GM19372 (cell line): ENCODE data around the gene CCDC194.
"Not testable (repeated sequence)": the region's sequence is repeated elsewhere in the genome, so short reads cannot be mapped to it uniquely, and the experiment has no call there.

Experiments used
- ATAC-seq: cut with Tn5 transposase; IDR thresholded peaks from one replicate; pipeline ENCODE4 v1.9.1; 2021; ENCODE audit warnings: mild to moderate bottlenecking, low read depth, moderate library complexity; ENCODE audit not compliant: unreplicated experiment

The CCDC194 gene

DNA sequence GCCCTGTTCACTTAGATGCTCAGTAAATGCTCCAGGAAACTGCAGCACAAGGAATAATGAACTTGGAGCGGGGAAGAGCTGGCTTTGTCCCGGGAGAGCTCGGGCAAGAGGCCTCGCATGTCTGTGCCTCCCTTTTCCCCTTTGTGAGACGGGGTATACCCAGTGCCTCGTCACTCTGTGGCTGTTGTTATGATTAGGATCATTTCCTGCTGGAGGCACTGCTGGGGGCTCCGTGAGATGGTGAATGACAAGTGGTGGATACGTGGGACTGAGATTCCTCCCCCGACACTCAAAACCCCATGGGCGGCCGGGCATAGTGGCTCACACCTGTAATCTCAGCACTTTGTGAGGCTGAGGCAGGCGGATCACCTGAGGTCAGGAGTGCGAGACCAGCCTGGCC is 15.7 kb downstream of the CCDC194 start:
- ATAC-seq, result no peak

DNA sequence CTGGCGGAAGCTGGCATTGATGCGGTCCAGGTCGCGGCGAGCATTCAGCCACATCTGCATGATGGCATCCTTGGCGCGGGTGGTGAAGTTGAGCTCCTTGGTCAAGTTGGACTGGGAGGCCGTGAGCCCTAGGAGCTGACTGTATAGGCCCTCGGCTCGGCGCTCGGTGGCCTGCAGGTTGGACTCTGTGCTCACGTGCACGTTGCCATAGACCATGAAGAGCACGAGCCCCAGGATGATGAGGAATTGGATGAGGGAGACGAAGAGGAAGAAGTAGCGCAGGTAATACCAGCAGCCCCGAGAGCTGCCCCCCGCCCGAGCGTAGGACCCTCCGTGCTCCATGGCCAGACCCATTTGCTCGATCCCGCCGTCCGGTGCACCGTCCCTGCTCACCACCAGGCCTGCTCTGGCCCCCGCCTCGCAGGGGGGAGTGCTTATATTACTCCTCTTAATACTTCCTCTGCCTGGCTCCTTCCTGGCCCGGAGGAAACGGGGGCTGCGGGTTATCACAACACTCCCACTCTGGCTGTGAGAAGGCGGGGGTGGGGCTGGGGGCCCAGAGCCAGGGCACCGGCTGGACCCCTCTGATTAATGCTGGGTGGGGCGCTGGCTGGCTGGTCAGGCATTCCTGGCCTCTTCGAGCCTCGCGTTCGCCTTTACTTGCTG is 16.9 kb downstream of the CCDC194 start, which contains the start of gene PLVAP:
Gene PLVAP, minus strand, starts transcription at position 408 of the 666 bp plus-strand sequence. Its CDS starts 54 bp downstream, at position 354.
- ATAC-seq, result no peak

DNA sequence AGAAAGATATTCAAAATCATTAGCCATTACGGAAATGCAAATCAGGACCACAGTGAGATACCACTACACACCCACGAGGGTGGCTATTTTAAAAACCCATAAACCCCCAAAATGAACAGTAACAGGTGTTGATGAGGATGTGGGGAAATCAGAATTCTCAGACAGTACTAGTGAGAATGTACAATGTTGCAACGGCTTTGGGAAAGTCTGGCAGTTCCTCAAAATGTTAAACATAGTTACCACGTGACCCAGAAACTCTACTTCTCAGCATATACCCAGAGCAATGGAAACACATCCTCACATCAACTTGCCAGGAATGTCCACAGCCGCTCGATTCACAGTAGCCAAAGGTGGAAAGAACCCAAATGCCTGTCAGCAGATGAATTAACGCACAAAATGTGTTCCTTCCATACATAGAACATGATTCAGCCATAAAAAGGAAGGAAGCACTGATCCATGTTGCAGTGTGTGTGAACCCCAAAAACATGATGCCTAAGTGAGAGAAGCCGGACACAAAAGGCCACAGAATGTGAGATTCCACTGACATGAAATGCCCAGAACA is 23.9 kb downstream of the CCDC194 start:
- peak; percentile 88 for ATAC-seq

DNA sequence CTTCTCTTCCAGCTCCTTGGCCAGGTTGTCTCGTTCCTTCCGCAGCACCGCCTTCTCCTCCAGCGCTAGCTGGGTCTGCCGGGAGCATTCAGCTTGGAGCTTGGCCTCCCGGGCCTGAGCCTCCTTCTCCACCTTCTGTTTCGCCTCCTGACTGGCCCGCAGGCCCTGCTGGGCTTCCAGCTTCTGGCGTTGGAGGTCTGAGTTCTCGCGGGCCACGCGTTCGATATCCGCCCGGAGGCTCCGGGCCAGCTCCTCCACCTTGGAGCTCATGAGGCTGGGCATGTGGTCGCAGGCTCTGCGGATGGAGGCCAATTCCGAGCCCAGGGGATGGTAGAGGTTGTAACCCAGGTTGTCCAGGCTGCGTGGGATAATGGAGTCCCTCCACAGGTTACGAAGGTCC is 28.6 kb downstream of the CCDC194 start:
- ATAC-seq, result no peak

- not testable (repeated sequence) for ATAC-seq
These were observed 30.0 kb downstream of the CCDC194 start for GRCh38 chr19:17363852-17364605.

GRCh38 chr19:17359905-17360800 is 33.8 kb downstream of the CCDC194 start:
- no peak for ATAC-seq

GRCh38 chr19:17358395-17358794 is 35.6 kb downstream of the CCDC194 start:
- ATAC-seq, result no peak

DNA sequence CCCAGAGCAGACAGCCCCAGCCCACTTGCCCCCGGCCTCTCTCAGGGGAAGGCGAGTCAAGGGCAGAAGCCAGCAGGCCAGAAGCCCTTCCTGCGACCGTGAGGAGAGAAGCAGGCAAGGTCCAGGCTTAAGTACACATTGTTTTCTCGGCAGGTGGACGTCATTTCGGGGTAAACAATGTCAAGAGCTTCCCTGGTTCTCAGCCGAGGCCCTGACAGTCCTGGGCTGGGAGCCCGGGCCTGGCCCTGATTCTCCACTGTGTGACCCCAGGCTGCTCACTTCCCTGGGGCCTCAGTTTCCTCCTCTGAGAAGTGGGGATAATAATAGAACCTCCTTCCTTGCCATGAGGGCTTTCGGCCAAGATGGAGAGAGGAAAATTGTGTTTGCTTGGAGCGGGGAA is 36.3 kb downstream of the CCDC194 start:
- ATAC-seq, result no peak

GRCh38 chr19:17357078-17357666 is 36.8 kb downstream of the CCDC194 start:
- ATAC-seq, result no peak

DNA sequence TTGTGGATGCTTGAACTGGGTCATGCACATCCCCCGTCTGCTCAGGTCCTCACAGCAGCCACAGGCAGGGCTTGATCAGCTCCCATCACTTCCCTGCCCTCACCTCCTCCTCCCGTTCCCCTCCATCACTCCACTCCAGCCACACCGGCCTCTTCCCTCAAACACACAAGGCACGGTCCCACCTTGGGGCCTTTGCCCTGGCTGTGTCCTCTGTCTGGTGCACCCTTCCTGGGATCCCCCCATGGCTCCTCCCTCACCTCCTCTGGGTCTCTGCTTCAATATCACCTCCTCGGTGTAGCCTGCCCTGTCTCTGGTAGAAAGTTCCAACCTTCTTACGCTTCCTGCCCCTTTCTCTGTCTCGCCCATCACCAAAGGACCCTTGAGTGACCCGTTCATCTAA is 40.6 kb downstream of the CCDC194 start:
- no peak for ATAC-seq

GRCh38 chr19:17352608-17353280 is 41.3 kb downstream of the CCDC194 start:
- no peak for ATAC-seq

GRCh38 chr19:17351815-17352435 is 42.1 kb downstream of the CCDC194 start:
- ATAC-seq, result no peak

DNA sequence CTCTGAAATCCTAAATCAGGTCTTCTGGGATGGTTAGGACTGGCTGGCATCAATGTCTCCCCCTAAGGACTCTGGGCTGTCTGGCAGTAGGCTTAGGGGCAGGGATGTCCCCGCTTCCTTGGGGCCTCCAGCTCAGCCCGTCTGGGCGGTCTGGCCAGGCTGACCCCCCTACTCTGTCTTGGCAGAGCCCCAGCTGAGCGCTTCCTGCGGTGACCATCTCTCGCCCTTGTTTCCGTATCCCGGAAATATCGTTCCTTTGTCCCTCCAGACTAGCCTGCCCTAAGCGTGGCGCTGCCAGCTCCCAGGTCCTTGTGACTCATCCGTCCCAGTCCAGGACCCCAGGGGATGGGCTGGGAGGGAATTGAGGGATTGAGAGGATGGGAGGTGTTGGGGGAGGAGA is 45.3 kb downstream of the CCDC194 start:
- no peak for ATAC-seq

DNA sequence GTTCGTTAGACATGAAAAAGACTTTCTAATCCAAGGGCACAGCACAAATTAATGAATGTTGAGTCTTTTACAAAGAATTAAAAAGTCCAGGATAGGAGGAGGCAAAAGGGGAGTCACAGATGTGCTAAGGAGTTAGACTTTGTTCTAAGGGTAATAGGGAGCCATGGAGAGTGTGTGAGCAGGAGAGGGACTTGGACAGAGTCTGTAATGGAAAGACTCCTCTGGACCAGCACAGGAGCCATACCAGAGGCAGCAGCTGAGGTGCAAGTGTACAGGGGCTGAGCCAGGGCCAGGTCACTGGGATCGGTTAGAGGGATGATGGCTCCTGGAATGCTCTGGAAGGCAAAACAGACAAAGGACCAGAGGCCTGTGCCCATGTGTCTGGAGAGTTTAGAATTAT is 46.1 kb downstream of the CCDC194 start:
- no peak for ATAC-seq

DNA sequence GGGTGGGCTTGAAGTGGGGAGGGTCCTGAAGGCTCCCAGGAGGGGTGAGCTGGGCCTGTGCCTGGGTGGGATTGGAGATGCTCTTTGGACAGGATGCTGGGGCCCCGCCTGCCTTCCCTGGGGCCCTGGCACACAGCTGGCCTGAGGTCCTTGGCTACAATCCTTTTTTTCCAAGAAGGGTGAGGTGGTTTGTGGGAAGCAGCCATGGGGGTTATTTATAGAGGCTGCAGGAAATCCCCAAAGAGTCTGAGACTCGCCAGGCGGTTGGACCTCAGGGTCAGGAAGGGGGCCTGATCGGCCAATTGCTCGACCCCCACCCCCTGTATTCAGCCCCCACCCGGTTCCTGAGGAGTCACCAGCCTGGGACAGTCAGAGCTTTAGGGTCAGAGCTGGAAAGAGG is 46.6 kb downstream of the CCDC194 start:
- ATAC-seq, result no peak

- ATAC-seq, result no peak
These were observed 47.8 kb downstream of the CCDC194 start for GRCh38 chr19:17346109-17346671.

DNA sequence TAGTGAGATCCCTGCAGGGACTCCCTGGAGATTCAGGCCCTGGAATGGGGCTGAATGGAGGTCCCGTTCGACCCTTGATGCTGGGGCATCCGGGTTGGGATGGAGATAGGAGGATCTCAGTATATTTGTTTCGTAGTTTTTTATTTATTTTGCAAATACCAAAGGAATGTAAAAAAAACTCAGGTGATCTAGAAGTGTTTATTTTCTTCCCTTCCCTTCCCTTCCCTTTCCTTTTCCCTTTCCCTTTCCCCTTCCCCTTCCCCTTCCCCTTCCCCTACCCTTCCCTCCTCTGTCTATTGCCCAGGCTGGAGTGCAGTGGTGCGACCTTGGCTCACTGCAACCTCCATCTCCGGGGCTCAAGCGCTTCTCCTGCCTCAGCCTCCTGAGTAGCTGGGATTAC is 52.2 kb downstream of the CCDC194 start:
- ATAC-seq, result no peak

- no peak for ATAC-seq
These were observed 52.6 kb downstream of the CCDC194 start for GRCh38 chr19:17341386-17341785.

- ATAC-seq, result no peak
These were observed 53.1 kb downstream of the CCDC194 start for GRCh38 chr19:17340871-17341357.
